Natural killer cell (primary cell): ENCODE data around the gene MAD2L2. TPM values are rescaled to one million over a fixed set of nuclear protein-coding genes. Genes with fewer than 3 reads are reported as not detected.

Experiments
- ATAC-seq, 3 donors: fragments of 150-1000 bp in 2 of 3; fragments of 200-7000 bp in 1 of 3; cut with Tn5 transposase; 1 replicate in 1 of 3; 2 replicates in 2 of 3; pipeline ENCODE4 v1.10.0; 2021; ENCODE audit warnings: mild to moderate bottlenecking in 2 of 3, moderate library complexity in 2 of 3
- DNase-seq, 2 donors: peaks; one replicate each; pipeline versions ENCODE4 v3.0.0 to v3.0.0-alpha.2; 2013 to 2021; ENCODE audit warnings: mixed read lengths in 1 of 2
- H3K27ac ChIP-seq: one replicate; pipeline ENCODE4 v1.5.1; 2013; ENCODE audit warnings: mild to moderate bottlenecking, low read length
- H3K27me3 ChIP-seq: one replicate; pipeline ENCODE4 v1.6.1; 2013; ENCODE audit warnings: low read length; ENCODE audit not compliant: control insufficient read depth, insufficient read depth
- H3K36me3 ChIP-seq: one replicate; pipeline ENCODE4 v1.6.1; 2013; ENCODE audit warnings: low read length; ENCODE audit not compliant: control insufficient read depth, insufficient read depth
- H3K4me1 ChIP-seq: one replicate; pipeline ENCODE4 v1.6.1; 2013; ENCODE audit warnings: low read length; ENCODE audit not compliant: control insufficient read depth, insufficient read depth
- H3K4me3 ChIP-seq: one replicate; pipeline ENCODE4 v1.5.1; 2013; ENCODE audit warnings: low read length
- H3K9me3 ChIP-seq: one replicate; pipeline ENCODE4 v1.6.1; 2013; ENCODE audit warnings: low read length; ENCODE audit not compliant: control insufficient read depth, insufficient read depth
- H3K27ac Mint-ChIP-seq, 2 donors: one replicate each; pipeline ENCODE4 v1.8.0; 2022; ENCODE audit warnings: mild to moderate bottlenecking in 2 of 2, mixed read lengths in 2 of 2, moderate library complexity in 1 of 2
- H3K27me3 Mint-ChIP-seq, 2 donors: one replicate each; pipeline ENCODE4 v1.8.0; 2022; ENCODE audit warnings: low read depth in 2 of 2, mixed read lengths in 2 of 2
- H3K36me3 Mint-ChIP-seq: one replicate; pipeline ENCODE4 v1.8.0; 2022; ENCODE audit warnings: mixed read lengths
- H3K4me1 Mint-ChIP-seq, 2 donors: one replicate each; pipeline ENCODE4 v1.8.0; 2022; ENCODE audit warnings: mixed read lengths in 2 of 2
- H3K4me3 Mint-ChIP-seq: one replicate; pipeline ENCODE4 v1.8.0; 2022; ENCODE audit warnings: mild to moderate bottlenecking, moderate library complexity, mixed read lengths
- H3K9me3 Mint-ChIP-seq, 2 donors: one replicate each; pipeline ENCODE4 v1.8.0; 2022; ENCODE audit warnings: mixed read lengths in 2 of 2
- CTCF ChIP-seq: fragments of 200-600 bp; IDR thresholded peaks from one replicate; pipeline ENCODE4 v1.8.0; 2022; ENCODE audit warnings: antibody characterized with exemption
- WGBS: methylation state at CpG from one replicate; pipeline ENCODE4 v1.1.7; 2013; ENCODE audit warnings: missing lambda C conversion rate; ENCODE audit not compliant: insufficient coverage; 5-methylcytosine and 5-hydroxymethylcytosine counted together
- intact Hi-C: fragments of 100-400 bp; cut with micrococcal nuclease; formaldehyde crosslinking; loops from one replicate; pipeline ENCODE4 v1.14.2; 2022
- total RNA-seq, 4 donors: library from RNA; stranded (reverse); fragments of 120-200 nt in 1 of 4; gene quantifications; one replicate each; pipeline versions ENCODE4 v1.2.3 to v1.2.4, GENCODE V29; 2013 to 2022

Gene MAD2L2
- total RNA-seq, 3 donors from 2014 or later (not counting 1 experiment from before 2014, with no cell fraction given) = 50.6 to 66.0 (median 60.4) TPM

GRCh38 chr1:11695861-11696260, 14.9 kb upstream of the MAD2L2 start:
- Histone ChIP-seq H3K4me1 (peaks cover 34% of the 10 kb centered on the region), H3K4me3 (no peak overlapping the region), H3K27ac (no peak overlapping the region), H3K27me3 (peaks cover 15% of the 10 kb centered on the region), H3K9me3 (no peaks in the 10 kb centered on the region), H3K36me3 (no peaks in the 10 kb centered on the region)
- DNase-seq (no peak), ATAC-seq (no peak)
- Mint-ChIP-seq H3K36me3 (no peaks in the 10 kb centered on the region), H3K27ac (peak overlapping the region in 1 of 2 donors; percentile 33), H3K9me3 (no peaks in the 10 kb centered on the region), H3K27me3 (peaks cover 0 to 10% of the 10 kb centered on the region in 2 donors), H3K4me3 (no peak overlapping the region), H3K4me1 (peaks cover 26 to 33% of the 10 kb centered on the region in 2 donors)
- intact Hi-C loops = no loop called here
- TF ChIP-seq CTCF = no peak
- 90% methylated on average over 6 of the region's 6 CpGs for WGBS

- peaks cover 0 to 22% of the 10 kb centered on the region in 2 donors for H3K27me3 Mint-ChIP-seq
- Histone ChIP-seq H3K27ac (peak overlapping the region; percentile 59), H3K4me1 (peaks cover 41% of the 10 kb centered on the region), H3K4me3 (no peak overlapping the region), H3K27me3 (peaks cover 16% of the 10 kb centered on the region), H3K36me3 (no peaks in the 10 kb centered on the region), H3K9me3 (no peaks in the 10 kb centered on the region)
- no peaks in the 10 kb centered on the region for H3K36me3 Mint-ChIP-seq
- intact Hi-C loops = loop anchor here (1.0 to 2.0 kb wide), 4 partner anchors 14 to 36 kb away; partner anchors contain the start of gene FBXO6
- peaks cover 38 to 46% of the 10 kb centered on the region in 2 donors for H3K4me1 Mint-ChIP-seq
- TF ChIP-seq CTCF = no peak
- H3K9me3 Mint-ChIP-seq = no peaks in the 10 kb centered on the region
- 81% methylated on average over 5 of the region's 5 CpGs for WGBS
- H3K27ac Mint-ChIP-seq = peak overlapping the region; percentile 79 to 85
- DNase-seq (no peak), ATAC-seq (no peak)
- H3K4me3 Mint-ChIP-seq = peak overlapping the region; percentile 87
Observed at GRCh38 chr1:11693917-11694316, 13.0 kb upstream of the MAD2L2 start.

GRCh38 chr1:11693024-11693590, 12.2 kb upstream of the MAD2L2 start:
- Histone ChIP-seq H3K9me3 (no peaks in the 10 kb centered on the region), H3K4me1 (peaks cover 41% of the 10 kb centered on the region), H3K27me3 (peaks cover 16% of the 10 kb centered on the region), H3K27ac (peak overlapping the region; percentile 59), H3K4me3 (no peak overlapping the region), H3K36me3 (no peaks in the 10 kb centered on the region)
- Mint-ChIP-seq H3K27ac (peak overlapping the region; percentile 79 to 85), H3K4me1 (peaks cover 38 to 46% of the 10 kb centered on the region in 2 donors), H3K36me3 (no peaks in the 10 kb centered on the region), H3K9me3 (no peaks in the 10 kb centered on the region), H3K4me3 (peak overlapping the region; percentile 87), H3K27me3 (peaks cover 0 to 22% of the 10 kb centered on the region in 2 donors)
- DNase-seq (peak; percentile 61 to 64), ATAC-seq (peak; percentile 77 to 80 (median 78))
- 2% methylated on average over 6 of the region's 6 CpGs for WGBS
- intact Hi-C loops = loop anchor here (1.0 to 2.0 kb wide), 4 partner anchors 13 to 37 kb away; partner anchors contain the start of gene FBXO6
- no peak for TF ChIP-seq CTCF
